ENCODE measurements around the gene WFDC10A.
A peak's percentile ranks its signal among the peaks of the same experiment; 100 is the strongest.
"Not testable (repeated sequence)": the region's sequence is repeated elsewhere in the genome, so short reads cannot be mapped to it uniquely, and the experiment has no call there.

WFDC10A gene

DNA sequence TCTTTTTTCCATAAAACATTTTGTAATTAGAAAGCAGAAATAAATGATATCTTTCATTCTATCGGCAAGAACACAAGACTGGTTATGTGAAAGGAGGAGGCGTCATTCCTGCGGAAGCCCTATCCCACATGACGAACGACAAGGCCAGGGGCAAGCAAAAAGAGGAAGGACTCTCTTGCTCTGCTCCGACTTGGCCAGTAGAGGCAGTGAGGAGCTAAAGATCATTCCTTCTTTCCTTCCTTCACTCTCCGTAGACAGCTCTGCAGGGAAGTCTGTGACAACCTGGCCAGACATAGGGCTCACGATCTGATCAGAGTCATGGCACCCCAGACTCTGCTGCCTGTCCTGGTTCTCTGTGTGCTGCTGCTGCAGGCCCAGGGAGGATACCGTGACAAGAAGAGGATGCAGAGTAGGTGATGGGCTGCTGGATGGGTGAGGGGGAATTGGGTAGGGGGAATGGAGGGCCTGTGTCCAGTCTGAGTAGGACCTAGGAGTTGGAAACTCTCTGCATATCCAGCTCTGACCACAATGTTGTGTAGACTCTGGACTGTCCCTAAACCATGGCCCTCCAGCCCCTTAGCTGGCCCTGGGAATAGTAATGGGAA lies at the start of gene WFDC10A:
Gene WFDC10A (plus strand): TSS at position 244 of the 605 bp plus-strand sequence. CDS start 75 bp downstream, at position 319.
- DNase-seq: peak in 1 of 2 experiments; percentile 29

- no peak for DNase-seq
Observed at GRCh38 chr20:45581702-45582101, 47.8 kb upstream of the WFDC10A start.

DNA sequence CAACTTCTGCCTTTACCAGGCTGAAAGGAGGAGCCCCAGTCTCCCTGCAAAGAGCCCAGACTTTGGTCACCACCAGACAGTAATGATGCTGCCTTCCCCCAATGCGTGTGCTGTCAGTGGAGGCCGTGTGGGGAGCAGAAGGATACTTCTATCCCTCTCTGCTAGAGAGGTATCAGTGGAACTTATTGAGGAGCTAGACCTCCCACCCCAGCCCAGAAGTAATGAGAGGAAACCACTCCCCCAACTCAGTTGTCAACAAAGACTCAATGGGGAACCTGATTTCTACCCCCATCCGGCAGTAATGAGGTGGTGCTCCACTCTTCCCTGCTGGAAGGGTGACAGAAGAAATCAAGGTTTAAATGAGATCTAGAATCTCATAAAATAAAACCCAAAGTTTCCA lies 46.0 kb upstream of the WFDC10A start:
- DNase-seq: no peak

DNA sequence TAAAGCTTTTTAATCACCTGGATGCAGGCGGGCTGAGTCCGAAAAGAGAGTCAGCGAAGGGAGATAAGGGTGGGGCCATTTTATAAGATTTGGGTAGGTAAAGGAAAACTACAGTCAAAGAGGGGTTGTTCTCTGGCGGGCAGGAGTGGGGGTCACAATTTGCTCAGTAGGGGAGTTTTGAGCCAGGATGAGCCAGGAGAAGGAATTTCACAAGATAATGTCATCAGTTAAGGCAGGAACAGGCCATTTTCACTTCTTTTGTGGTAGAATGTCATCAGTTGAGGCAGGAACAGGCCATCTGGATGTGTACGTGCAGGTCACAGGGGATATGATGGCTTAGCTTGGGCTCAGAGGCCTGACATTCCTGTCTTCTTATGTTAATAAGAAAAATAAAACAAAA lies 45.2 kb upstream of the WFDC10A start:
- DNase-seq: not testable (repeated sequence)

DNA sequence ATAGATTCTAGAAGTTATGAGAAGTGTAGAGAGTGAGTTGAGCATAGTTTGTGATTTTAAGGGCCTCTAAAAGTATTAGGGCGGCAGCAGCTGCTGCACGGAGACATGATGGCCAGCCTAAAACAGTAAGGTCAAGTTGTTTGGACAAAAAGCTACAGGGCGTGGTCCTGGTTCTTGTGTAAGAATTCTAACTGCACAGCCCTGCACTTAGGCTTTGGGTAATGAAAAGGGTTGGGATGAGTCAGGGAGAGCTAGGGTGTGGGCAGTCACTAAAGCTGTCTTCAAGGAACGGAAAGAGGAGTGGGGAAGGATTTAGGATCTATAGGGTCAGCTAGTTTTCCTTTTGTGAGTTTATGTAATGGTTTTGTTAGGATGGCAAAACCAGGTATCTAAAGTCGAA lies 43.6 kb upstream of the WFDC10A start:
- not testable (repeated sequence) for DNase-seq

DNA sequence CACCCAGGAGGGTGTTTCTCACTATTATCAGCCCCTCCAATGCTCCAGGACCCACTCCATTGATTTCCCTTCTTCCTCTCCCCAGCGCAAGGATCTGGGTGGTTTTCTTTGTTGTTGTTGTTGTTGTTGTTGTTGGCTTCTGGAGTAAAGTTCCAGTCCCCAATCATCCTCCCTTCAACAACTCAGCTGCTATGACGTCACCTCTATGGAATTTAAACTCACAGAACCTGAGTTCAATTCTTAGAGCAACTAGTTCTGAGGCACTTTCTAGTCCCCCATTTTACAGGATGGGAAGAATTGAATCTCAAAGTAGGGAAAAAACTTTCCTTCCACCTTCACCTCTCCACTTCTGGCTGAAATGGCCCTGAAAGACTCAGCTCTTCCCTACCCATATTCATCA lies 40.7 kb upstream of the WFDC10A start:
- no peak for DNase-seq

GRCh38 chr20:45589725-45590124 lies 39.8 kb upstream of the WFDC10A start:
- DNase-seq: no peak

DNA sequence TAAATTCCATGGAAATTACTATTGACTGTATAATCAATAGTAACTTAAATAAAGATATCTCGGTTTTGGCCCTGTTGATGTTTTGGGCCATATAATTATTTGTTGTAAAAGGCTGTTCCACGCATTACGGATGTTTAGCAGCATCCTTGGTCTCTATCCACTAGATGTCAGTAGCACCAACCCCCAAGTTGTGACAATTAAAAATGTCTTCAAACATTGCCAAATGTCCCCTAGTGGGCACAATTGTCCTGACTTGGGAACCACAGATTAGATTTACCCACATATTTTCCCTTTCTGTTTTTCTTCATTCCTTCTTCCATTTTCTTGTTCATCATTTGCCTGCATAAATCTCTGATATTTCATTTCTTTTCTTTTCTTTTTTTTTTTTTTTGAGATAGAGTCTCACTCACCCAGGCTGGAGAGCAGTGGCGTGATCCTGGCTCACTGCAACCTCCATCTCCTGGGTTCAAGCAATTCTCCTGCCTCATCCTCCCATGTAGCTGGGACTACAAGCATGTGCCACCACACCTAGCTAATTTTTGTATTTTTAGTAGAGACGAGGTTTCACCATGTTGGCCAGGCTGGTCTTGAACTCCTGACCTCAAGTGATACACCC lies 36.9 kb upstream of the WFDC10A start:
- DNase-seq: peak; percentile 19 to 38

GRCh38 chr20:45593498-45593897 lies 36.0 kb upstream of the WFDC10A start:
- DNase-seq: no peak

- DNase-seq: no peak
Observed at GRCh38 chr20:45595235-45595634, 34.3 kb upstream of the WFDC10A start.

GRCh38 chr20:45607810-45608209 lies 21.7 kb upstream of the WFDC10A start:
- no peak for DNase-seq

DNA sequence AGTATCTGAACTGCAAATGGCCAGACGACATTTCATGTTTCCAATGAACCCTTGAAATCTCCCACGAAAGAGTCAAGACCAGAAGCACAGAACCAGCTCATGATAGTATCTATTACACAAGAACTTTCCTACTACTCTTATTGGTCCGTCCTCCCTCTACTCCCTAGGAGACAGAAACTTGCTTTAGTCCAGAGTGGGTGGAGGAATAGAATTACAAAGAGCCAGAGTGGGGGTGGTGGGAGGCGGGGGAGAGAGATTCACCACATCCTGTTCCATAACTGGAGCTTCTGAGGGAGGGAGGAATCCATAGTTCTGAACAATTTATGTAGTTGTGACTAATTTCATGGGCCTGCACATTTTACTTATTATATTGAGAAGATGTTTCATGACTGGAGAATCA lies 18.5 kb upstream of the WFDC10A start:
- no peak for DNase-seq

- no peak for DNase-seq
Observed at GRCh38 chr20:45612314-45612713, 17.2 kb upstream of the WFDC10A start.

DNA sequence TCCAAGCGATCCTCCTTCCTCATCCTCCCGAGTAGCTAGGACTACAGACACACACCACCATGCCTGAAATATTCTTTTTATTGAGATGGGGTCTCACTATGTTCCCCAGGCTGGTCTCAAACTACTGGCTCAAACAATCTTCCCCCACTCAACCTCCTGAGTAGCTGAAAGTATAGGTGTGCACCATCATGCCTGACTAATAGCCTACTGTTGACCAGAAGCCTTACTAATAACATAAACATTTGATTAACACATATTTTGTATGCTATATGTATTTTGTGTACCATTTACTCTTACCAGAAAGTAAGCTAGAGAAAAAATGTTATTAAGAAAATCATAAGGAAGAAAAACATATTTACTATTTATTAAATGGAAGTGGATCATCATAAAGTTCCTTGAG lies 11.9 kb upstream of the WFDC10A start:
- DNase-seq: no peak

- no peak for DNase-seq
Observed at GRCh38 chr20:45621593-45621992, 7.9 kb upstream of the WFDC10A start.

GRCh38 chr20:45626540-45626939 lies 3.0 kb upstream of the WFDC10A start:
- DNase-seq: no peak

GRCh38 chr20:45630371-45630770 lies 832 bp downstream of the WFDC10A start:
- no peak for DNase-seq

- DNase-seq: no peak
Observed at GRCh38 chr20:45631184-45631583, 1.6 kb downstream of the WFDC10A start, which contains the start of gene WFDC9. WFDC9 (minus strand) TSS chr20:45631284; CDS start chr20:45610181, 21,103 bp downstream.

DNA sequence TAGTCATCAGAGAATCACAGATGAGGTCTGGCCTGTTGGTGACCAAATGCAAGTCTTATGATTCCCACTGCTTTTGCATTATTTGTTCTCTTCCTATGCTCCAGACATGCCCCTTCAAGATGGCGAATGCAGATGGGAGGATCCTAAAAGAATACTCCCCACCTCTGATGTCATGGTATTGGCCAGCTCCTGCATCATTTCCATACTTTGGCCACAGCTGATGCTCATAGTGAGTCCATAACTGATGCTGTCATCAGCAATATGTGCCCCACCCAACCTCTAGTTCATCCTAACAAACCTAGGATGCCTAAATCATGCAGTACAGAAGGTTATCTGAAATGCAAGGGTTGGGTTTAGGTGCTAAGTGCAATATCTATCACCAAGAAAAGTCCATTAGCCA lies 7.0 kb downstream of the WFDC10A start:
- DNase-seq: no peak

GRCh38 chr20:45639687-45640086 lies 10.1 kb downstream of the WFDC10A start:
- no peak for DNase-seq

DNA sequence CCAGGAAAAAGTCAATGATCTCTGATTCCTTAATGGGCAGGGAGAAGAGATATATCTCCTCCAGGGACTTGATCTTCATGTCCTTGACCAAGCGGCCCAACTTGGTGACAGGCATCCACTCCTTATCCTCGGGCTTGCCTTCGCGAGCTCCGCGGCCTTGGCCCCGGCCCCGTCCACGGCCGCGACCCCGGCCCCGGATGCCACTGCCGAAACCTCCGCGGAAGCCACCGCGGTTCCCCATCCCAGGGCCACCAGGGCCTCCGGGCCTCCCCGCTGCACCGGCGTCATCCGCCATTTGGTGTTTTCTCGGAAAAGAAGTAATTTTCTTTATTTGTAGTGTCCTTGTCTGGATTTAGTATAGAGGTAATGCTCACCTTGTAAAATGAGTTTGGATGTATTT lies 11.5 kb downstream of the WFDC10A start:
- DNase-seq: not testable (repeated sequence)

DNA sequence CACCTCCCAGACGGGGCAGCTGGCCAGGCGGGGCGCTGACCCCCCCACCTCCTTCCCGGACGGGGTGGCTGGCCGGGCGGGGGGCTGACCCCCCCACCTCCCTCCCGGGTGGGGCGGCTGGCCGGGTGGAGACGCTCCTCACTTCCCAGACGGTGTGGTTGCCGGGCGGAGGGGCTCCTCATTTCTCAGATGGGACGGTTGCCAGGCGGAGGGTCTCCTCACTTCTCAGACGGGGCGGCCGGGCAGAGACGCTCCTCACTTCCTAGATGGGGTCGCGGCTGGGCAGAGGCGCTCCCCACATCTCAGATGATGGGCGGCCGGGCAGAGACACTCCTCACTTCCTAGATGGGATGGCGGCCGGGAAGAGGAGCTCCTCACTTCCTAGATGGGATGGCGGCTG lies 16.3 kb downstream of the WFDC10A start:
- not testable (repeated sequence) for DNase-seq

GRCh38 chr20:45646875-45647274 lies 17.3 kb downstream of the WFDC10A start:
- DNase-seq: no peak

GRCh38 chr20:45647441-45648050 lies 18.0 kb downstream of the WFDC10A start:
- no peak for DNase-seq
